Endodermal cell (in vitro differentiated cells): ENCODE data around the gene APOBEC3G. TPM values are rescaled to one million over a fixed set of nuclear protein-coding genes. Genes with fewer than 3 reads are reported as not detected.
A peak's percentile ranks its signal among the peaks of the same experiment; 100 is the strongest.

ENCODE experiments used
- DNase-seq: peaks from one replicate; pipeline ENCODE4 v3.0.0-alpha.2; 2017
- H3K27ac ChIP-seq: 2 replicates; pipeline ENCODE4 v1.5.1; 2013; ENCODE audit warnings: mild to moderate bottlenecking, low read depth, low read length, moderate library complexity
- H3K27me3 ChIP-seq: 2 replicates; pipeline ENCODE4 v1.6.1; 2013; ENCODE audit warnings: mild to moderate bottlenecking, low read length, moderate library complexity; ENCODE audit not compliant: insufficient read depth, control insufficient read depth, poor library complexity, severe bottlenecking
- H3K36me3 ChIP-seq: 2 replicates; pipeline ENCODE4 v1.7.0; 2013; ENCODE audit warnings: mild to moderate bottlenecking, low read length, moderate library complexity; ENCODE audit not compliant: control insufficient read depth, insufficient read depth
- H3K4me1 ChIP-seq: one replicate; pipeline ENCODE4 v1.7.0; 2013; ENCODE audit warnings: low read length; ENCODE audit not compliant: control insufficient read depth, insufficient read depth
- H3K4me3 ChIP-seq: 2 replicates; pipeline ENCODE4 v1.5.1; 2013; ENCODE audit warnings: mild to moderate bottlenecking, low read length, moderate library complexity
- H3K9ac ChIP-seq: 2 replicates; pipeline ENCODE4 v1.6.1; 2013; ENCODE audit warnings: mild to moderate bottlenecking, low read length, moderate library complexity; ENCODE audit not compliant: poor library complexity, severe bottlenecking; ENCODE audit errors: extremely low read depth
- H3K9me3 ChIP-seq: 2 replicates; pipeline ENCODE4 v1.6.1; 2013; ENCODE audit warnings: mild to moderate bottlenecking, low read length, moderate library complexity; ENCODE audit not compliant: control insufficient read depth
- H3K27ac Mint-ChIP-seq: 2 replicates; pipeline ENCODE4 v1.8.0; 2020; ENCODE audit warnings: mixed read lengths
- H3K27me3 Mint-ChIP-seq: 2 replicates; pipeline ENCODE4 v1.8.0; 2021; ENCODE audit warnings: mild to moderate bottlenecking, mixed read lengths; ENCODE audit not compliant: insufficient read depth
- H3K36me3 Mint-ChIP-seq: 2 replicates; pipeline ENCODE4 v1.8.0; 2020; ENCODE audit warnings: low read depth, mixed read lengths
- H3K4me1 Mint-ChIP-seq: 2 replicates; pipeline ENCODE4 v1.8.0; 2020; ENCODE audit warnings: mixed read lengths
- H3K4me3 Mint-ChIP-seq: 2 replicates; pipeline ENCODE4 v1.8.0; 2020; ENCODE audit warnings: mild to moderate bottlenecking, moderate library complexity, mixed read lengths
- H3K9me3 Mint-ChIP-seq: 2 replicates; pipeline ENCODE4 v1.8.0; 2020; ENCODE audit warnings: mild to moderate bottlenecking, mixed read lengths
- WGBS, 2 experiments: methylation state at CpG; one replicate each; pipeline versions ENCODE4 v1.1.5 to v1.1.7; 2013; ENCODE audit warnings: missing lambda C conversion rate in 2 of 2, mixed read lengths in 1 of 2; ENCODE audit not compliant: insufficient coverage in 1 of 2, insufficient read length in 1 of 2; 5-methylcytosine and 5-hydroxymethylcytosine counted together
- total RNA-seq, 2 donors: library from RNA; stranded (reverse); fragmentation: NEBNext Ultra II Directional in 1 of 2; extraction: Animal tissue kit (Norgen Biotek cat#: 25700) in 1 of 2; gene quantifications; 2 replicates in 1 of 2; 3 replicates in 1 of 2; pipeline ENCODE4 v1.2.1, GENCODE V29; 2021
- TF ChIP-seq, protein P1 (sequence below): fragments of 200-600 bp; sonication (generic); conservative IDR thresholded peaks from 2 replicates; pipeline ENCODE4 v1.5.0; 2021; ENCODE audit warnings: antibody characterized with exemption, mild to moderate bottlenecking

APOBEC3G gene
- total RNA-seq, 2 donors from 2014 or later: 8.7 to 19.7 TPM

DNA sequence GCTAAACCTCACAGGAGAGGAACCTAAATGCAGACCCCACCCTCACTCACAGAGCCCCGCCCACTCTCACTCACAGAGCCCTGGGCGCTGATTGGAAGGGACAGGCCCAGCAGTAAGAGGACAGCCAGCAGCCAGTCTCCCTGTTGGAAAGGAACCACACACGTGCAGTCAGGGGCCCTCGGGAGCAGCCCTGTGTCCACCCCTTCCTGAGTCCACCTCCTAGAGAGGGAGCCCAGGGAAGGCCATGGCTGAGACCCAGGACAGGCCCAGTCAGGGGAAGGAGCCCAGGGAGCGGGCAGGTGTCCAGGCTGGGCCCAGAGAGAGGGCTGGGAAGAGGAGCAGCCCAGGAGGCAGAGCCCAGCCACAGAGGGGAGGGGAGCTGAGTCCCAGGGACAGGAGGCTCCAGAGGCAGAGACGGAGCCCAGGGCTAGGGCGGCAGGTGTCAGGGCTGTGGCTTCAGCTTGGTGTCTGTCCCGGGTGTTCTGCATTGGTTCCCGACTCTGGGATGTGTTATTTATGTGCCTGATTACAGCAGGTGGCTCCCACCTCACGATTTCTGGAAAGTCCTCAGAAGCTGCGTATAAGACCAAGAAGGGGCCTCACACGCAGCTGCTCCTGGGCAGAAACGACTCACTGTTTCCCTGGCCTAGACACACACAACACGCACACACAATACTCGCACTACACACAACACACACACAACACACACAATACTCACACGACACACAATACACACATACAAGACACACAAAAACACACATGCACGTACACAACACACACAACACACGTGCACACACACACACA is 11.0 kb downstream of the APOBEC3G start:
- Histone ChIP-seq H3K4me1 (peaks cover 10% of the 10 kb centered on the region), H3K27me3 (no peaks in the 10 kb centered on the region), H3K9me3 (no peaks in the 10 kb centered on the region), H3K4me3 (no peak overlapping the region), H3K36me3 (no peaks in the 10 kb centered on the region), H3K9ac (no peak overlapping the region), H3K27ac (peak overlapping the region; percentile 49)
- Mint-ChIP-seq H3K27me3 (peaks cover 5% of the 10 kb centered on the region), H3K27ac (no peak overlapping the region), H3K4me1 (peaks cover 11% of the 10 kb centered on the region), H3K36me3 (peaks cover 2% of the 10 kb centered on the region), H3K4me3 (no peak overlapping the region), H3K9me3 (no peaks in the 10 kb centered on the region)
- DNase-seq: peak; percentile 84
- TF ChIP-seq, protein P1, sequence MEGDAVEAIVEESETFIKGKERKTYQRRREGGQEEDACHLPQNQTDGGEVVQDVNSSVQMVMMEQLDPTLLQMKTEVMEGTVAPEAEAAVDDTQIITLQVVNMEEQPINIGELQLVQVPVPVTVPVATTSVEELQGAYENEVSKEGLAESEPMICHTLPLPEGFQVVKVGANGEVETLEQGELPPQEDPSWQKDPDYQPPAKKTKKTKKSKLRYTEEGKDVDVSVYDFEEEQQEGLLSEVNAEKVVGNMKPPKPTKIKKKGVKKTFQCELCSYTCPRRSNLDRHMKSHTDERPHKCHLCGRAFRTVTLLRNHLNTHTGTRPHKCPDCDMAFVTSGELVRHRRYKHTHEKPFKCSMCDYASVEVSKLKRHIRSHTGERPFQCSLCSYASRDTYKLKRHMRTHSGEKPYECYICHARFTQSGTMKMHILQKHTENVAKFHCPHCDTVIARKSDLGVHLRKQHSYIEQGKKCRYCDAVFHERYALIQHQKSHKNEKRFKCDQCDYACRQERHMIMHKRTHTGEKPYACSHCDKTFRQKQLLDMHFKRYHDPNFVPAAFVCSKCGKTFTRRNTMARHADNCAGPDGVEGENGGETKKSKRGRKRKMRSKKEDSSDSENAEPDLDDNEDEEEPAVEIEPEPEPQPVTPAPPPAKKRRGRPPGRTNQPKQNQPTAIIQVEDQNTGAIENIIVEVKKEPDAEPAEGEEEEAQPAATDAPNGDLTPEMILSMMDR: no peak
- WGBS, 2 experiments: 68 to 88% methylated on average over 6 to 18 of the region's 18 CpGs

DNA sequence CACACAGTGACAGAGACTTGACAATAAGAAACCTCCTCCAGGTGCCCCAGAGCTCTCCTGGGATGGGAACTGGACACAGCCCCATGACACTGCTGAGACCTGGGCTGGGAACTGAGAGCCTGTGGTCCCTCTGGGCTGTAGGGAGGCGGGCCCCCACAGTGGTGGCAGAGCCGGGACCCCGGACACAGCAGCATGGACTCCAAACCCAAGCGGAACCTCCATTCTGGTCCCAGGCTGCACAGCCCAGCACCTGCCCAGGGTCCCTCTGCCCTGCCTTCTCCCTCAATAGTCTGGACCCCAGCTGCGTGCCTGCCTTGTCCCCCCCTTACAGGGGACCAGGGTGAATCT is 11.6 kb downstream of the APOBEC3G start:
- 92 to 100% methylated on average over 4 to 5 of the region's 5 CpGs for whole genome bisulfite sequencing, 2 experiments
- Mint-ChIP-seq H3K4me3 (no peak overlapping the region), H3K36me3 (peaks cover 2% of the 10 kb centered on the region), H3K9me3 (no peaks in the 10 kb centered on the region), H3K27me3 (peaks cover 5% of the 10 kb centered on the region), H3K27ac (no peak overlapping the region), H3K4me1 (peaks cover 11% of the 10 kb centered on the region)
- H3K4me3 ChIP-seq: no peak overlapping the region
- H3K9ac ChIP-seq: no peak overlapping the region
- H3K4me1 ChIP-seq: peaks cover 10% of the 10 kb centered on the region
- TF ChIP-seq, protein P1: no peak
- DNase-seq: no peak
- no peak overlapping the region for H3K27ac ChIP-seq
- H3K36me3 ChIP-seq: no peaks in the 10 kb centered on the region
- H3K27me3 ChIP-seq: no peaks in the 10 kb centered on the region
- H3K9me3 ChIP-seq: no peaks in the 10 kb centered on the region

DNA sequence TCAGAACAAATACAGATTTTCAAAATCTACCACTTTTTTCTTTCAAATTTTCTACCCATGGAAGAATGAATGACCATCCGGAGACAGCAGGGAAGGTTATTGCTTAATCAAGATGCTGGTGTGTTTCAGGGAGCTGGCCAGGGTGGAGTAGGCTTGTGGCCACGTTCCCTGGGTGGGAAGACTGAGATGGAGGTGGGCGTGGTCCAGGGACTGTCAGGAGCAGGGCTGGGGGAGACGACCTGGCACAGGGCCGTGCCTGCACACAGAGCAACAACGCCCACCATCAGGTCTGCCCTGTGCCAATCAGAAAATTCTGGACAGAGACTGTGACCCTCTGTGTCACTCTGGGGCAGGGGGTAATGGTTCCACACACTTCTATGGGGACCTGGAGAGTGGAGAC is 12.9 kb downstream of the APOBEC3G start:
- no peak overlapping the region for H3K9ac ChIP-seq
- no peaks in the 10 kb centered on the region for H3K36me3 ChIP-seq
- H3K36me3 Mint-ChIP-seq: peaks cover 2% of the 10 kb centered on the region
- peaks cover 13% of the 10 kb centered on the region for H3K4me1 Mint-ChIP-seq
- no peak overlapping the region for H3K4me3 Mint-ChIP-seq
- H3K4me3 ChIP-seq: no peak overlapping the region
- no peaks in the 10 kb centered on the region for H3K9me3 Mint-ChIP-seq
- no peaks in the 10 kb centered on the region for H3K9me3 ChIP-seq
- TF ChIP-seq, protein P1: no peak
- no peaks in the 10 kb centered on the region for H3K27me3 ChIP-seq
- 89 to 97% methylated on average over 3 to 6 of the region's 6 CpGs for WGBS, 2 experiments
- no peak for DNase-seq
- H3K27ac ChIP-seq: no peak overlapping the region
- H3K4me1 ChIP-seq: peaks cover 10% of the 10 kb centered on the region
- no peak overlapping the region for H3K27ac Mint-ChIP-seq
- H3K27me3 Mint-ChIP-seq: peaks cover 5% of the 10 kb centered on the region
